ENCODE data around the gene PSEN1. TPM values are rescaled to one million over a fixed set of nuclear protein-coding genes. Genes with fewer than 3 reads are reported as not detected.

PSEN1 gene
- polyA plus RNA-seq, 2 of the 4 experiments (the other 2 are of a cell fraction): 21.6 to 38.1 TPM

- no peak for TF ChIP-seq E2F6 (IDR thresholded peaks at IDR 0.05; ENCODE audit: borderline replicate concordance, low read depth)
- TF ChIP-seq, protein P1, sequence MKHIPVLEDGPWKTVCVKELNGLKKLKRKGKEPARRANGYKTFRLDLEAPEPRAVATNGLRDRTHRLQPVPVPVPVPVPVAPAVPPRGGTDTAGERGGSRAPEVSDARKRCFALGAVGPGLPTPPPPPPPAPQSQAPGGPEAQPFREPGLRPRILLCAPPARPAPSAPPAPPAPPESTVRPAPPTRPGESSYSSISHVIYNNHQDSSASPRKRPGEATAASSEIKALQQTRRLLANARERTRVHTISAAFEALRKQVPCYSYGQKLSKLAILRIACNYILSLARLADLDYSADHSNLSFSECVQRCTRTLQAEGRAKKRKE (CRISPR knock-in tag; IDR thresholded peaks at IDR 0.05; ENCODE audit: low read depth): peak; percentile 66; the same call in 1 of the 2 replicates
These were observed 91.8 kb downstream of the PSEN1 start (continued) for GRCh38 chr14:73227812-73228781.

GRCh38 chr14:73230051-73230450 is 93.7 kb downstream of the PSEN1 start:
- H3K9me3 ChIP-seq: no peaks in the 10 kb centered on the region
- H3K4me1 ChIP-seq: peaks cover 64% of the 10 kb centered on the region
- WGBS (ENCODE audit: missing lambda C conversion rate): 84% methylated on average over 6 of the region's 6 CpGs
- no peak for TF ChIP-seq NFE2L2 (conservative IDR thresholded peaks at IDR 0.05; ENCODE audit: low read length)
- no peak for TF ChIP-seq TFCP2L1 (CRISPR knock-in tag; IDR thresholded peaks at IDR 0.05)
- TF ChIP-seq, protein P2, sequence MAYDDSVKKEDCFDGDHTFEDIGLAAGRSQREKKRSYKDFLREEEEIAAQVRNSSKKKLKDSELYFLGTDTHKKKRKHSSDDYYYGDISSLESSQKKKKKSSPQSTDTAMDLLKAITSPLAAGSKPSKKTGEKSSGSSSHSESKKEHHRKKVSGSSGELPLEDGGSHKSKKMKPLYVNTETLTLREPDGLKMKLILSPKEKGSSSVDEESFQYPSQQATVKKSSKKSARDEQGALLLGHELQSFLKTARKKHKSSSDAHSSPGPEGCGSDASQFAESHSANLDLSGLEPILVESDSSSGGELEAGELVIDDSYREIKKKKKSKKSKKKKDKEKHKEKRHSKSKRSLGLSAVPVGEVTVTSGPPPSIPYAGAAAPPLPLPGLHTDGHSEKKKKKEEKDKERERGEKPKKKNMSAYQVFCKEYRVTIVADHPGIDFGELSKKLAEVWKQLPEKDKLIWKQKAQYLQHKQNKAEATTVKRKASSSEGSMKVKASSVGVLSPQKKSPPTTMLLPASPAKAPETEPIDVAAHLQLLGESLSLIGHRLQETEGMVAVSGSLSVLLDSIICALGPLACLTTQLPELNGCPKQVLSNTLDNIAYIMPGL (CRISPR knock-in tag; IDR thresholded peaks at IDR 0.05; ENCODE audit: borderline replicate concordance): no peak
- no peak for TF ChIP-seq PHF8 (IDR thresholded peaks at IDR 0.05; ENCODE audit: borderline replicate concordance, low read depth)
- TF ChIP-seq ZNF302 (CRISPR knock-in tag; IDR thresholded peaks at IDR 0.05): no peak
- no peak for TF ChIP-seq HDAC2 (IDR thresholded peaks at IDR 0.05)
- TF ChIP-seq HES2 (IDR thresholded peaks at IDR 0.05): no peak
- no peak for TF ChIP-seq MYC (IDR thresholded peaks at IDR 0.05; ENCODE audit: borderline replicate concordance, low read length)
- no peak for TF ChIP-seq EHMT2 (IDR thresholded peaks at IDR 0.05; ENCODE audit: low read depth)
- no peak for TF ChIP-seq HOXA7 (CRISPR knock-in tag; IDR thresholded peaks at IDR 0.05)
- no peak for TF ChIP-seq ZC3H11A (IDR thresholded peaks at IDR 0.05)
- TF ChIP-seq, protein P3, sequence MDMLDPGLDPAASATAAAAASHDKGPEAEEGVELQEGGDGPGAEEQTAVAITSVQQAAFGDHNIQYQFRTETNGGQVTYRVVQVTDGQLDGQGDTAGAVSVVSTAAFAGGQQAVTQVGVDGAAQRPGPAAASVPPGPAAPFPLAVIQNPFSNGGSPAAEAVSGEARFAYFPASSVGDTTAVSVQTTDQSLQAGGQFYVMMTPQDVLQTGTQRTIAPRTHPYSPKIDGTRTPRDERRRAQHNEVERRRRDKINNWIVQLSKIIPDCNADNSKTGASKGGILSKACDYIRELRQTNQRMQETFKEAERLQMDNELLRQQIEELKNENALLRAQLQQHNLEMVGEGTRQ (IDR thresholded peaks at IDR 0.05): no peak
- no peak overlapping the region for H3K4me2 ChIP-seq
- ChIA-PET POLR2A (no interaction called here), CTCF (interaction anchor here (1.0 to 1.1 kb wide), 3 partner anchors 11 to 242 kb away, joined by 3 to 4 read pairs (median 4); no protein-coding TSS in a partner anchor)
- no peak overlapping the region for H3K4me3 ChIP-seq
- ATAC-seq: no peak
- no peak for DNase-seq (ENCODE audit: low read depth in 1 of 2, low spot score in 1 of 2)
- FAIRE-seq: no peak
- peak overlapping the region in 1 of 2 experiments; percentile 85; a peak in 3 of 6 replicates for H3K27ac ChIP-seq

DNA sequence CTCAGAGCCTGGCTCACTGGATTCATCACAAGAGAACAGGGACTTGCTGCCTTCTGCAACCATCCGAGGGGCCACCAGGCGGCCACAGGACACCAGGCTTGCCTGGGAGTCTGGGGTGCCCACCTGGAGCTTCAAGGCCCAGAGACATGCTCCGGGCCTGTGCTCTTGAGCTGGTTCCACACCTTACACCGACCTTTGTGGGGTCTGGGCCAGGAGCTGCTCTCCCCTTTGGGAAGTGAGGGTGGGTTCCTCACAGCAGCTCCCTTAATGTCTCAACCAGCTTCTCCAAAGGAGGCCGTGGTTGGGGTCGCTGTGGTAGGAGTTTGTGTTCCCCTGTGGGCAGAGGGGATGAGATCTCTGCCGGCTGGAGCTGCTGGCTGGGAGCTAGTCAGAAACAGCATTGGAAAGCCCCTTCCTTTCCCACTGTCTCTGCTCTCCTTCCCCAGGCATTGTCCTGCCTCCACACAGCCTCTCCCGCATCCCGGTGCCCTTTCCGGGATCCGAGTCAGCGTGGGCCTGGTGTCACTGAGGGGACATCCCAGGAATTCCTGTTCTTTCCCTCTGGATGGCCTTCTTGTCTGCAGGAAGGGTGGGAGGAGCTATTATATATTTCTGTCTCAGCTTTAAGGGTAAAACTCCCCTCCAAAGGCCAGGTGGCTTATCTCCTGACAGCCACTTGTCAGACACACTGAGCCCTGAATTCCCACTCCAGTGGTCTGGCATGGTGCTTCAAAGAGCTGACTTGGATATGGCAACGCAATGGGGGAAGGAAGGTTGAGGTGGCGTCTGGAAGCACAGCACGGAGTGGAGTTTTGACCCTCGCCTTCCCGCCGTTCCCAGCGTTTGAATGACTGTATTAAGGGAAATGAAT is 95.9 kb downstream of the PSEN1 start:
- Histone ChIP-seq H3K4me1 (peaks cover 61% of the 10 kb centered on the region), H3K27ac (peak overlapping the region in 1 of 2 experiments; percentile 76; a peak in 4 of 6 replicates), H3K9me3 (no peaks in the 10 kb centered on the region), H3K4me3 (no peak overlapping the region), H3K4me2 (peak overlapping the region; percentile 20; the same call in 1 of the 3 replicates)
- ChIA-PET CTCF (interaction anchor here (0.8 to 3.0 kb wide), 20 partner anchors 9 to 401 kb away, joined by 3 to 28 read pairs (median 4); no protein-coding TSS in a partner anchor), POLR2A (interaction anchor here (1.0 kb wide), 1 partner anchor 33 kb away, joined by 3 read pairs; no protein-coding TSS in a partner anchor)
- TF ChIP-seq, protein P1 (CRISPR knock-in tag; IDR thresholded peaks at IDR 0.05; ENCODE audit: low read depth): 0 out of 2 replicates have a peak, but pooled peaks have one; percentile 14
- TF ChIP-seq POLR2AphosphoS2 (conservative IDR thresholded peaks at IDR 0.05; ENCODE audit: low read length): no peak
- TF ChIP-seq SMC3 (IDR thresholded peaks at IDR 0.05): peak; percentile 61
- TF ChIP-seq CTCF (IDR thresholded peaks at IDR 0.05): peak; percentile 46
- peak; percentile 59 to 67 for TF ChIP-seq RAD21 (conservative IDR thresholded peaks at IDR 0.05 in 1 of 2, IDR thresholded peaks at IDR 0.05 in 1 of 2)
- FAIRE-seq (no peak), ATAC-seq (peak; percentile 52 to 70), DNase-seq (ENCODE audit: low read depth in 1 of 2, low spot score in 1 of 2) (peak; percentile 73)
- 59% methylated on average over 16 of the region's 19 CpGs for WGBS (ENCODE audit: missing lambda C conversion rate)
